ENCODE results near the gene C17orf75. TPM values are rescaled to one million over a fixed set of nuclear protein-coding genes. Genes with fewer than 3 reads are reported as not detected.

C17orf75 gene
- total RNA-seq, 2 donors from 2014 or later = 6.2 to 7.6 TPM

DNA sequence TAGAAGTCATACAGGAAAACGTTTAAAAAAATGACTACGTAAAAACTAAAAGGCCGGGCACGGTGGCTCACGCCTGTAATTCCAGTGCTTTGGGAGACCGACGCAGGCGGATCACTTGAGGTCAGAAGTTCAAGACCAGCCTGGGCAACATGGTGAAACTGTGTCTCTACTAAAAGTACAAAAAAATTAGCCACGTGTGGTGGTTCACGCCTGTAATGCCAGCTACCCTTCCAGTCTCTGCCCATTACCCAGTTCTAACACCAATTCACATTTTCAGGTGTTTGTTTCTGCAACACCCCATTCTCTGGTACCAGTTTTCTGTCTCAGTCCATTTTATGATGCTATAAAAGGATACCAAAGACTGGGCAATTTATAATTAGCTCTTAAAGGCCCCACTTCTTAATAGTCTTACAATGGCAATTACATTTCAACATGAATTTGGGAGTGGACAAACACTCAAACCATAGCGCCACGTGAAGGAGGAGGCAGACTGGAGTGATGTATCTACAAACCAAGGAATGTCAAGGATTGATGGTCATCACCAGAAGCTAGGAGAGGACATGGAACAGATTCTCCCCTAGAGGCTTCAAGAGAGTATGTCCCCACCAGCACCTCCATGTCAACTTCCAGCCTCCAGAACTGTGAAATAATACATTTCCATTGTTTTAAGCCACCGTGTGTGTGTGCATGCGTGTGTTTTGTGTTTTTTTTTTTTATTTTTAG is 791 bp upstream of the C17orf75 start:
- DNase-seq (ENCODE audit: low spot score) = no peak

DNA sequence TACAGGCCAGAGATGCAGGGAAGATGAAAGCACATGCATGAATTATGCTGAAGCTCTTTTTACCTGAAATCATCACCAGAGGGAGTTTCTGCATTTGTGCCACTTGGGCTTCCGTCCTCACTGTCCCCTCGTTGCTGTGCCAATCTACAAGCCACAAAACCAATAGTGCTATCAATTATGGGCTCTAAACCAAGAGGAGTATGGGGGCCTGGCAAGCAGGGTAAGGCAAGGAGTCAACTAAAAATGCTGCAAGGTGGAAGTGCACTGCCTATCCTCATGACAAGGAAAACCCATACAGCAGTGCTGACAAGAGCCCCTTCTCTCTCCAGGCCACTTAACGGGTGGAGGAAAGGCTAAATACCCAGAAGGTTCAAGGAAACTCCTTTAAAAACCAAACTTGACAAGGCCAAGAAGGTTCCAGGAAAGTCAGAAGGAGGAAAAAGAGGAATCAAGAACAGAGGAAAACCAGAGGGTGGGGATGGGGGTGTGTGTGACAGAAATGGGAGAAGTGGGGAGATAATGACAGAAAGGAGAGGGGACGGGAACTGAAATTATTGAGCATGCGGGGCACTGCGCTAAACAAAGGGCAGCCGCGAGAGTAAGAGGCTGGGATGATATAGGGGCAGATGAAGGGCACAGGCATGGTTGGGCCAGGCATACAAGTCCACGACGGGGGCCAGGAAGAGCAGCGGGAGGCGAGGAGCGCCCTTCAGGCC is 674 bp downstream of the C17orf75 start:
- no peak for ATAC-seq (ENCODE audit: insufficient number of reproducible peaks, low FRiP score, low read depth)

More for the DNA sequence above, 791 bp upstream of the C17orf75 start:
- Histone ChIP-seq H3K27ac (peak overlapping the region; percentile 73 to 82), H3K9me3 (no peaks in the 10 kb centered on the region), H3K36me3 (peaks cover 3% of the 10 kb centered on the region), H3K4me3 (peak overlapping the region; percentile 88), H3K27me3 (replicated peaks; ENCODE audit: insufficient read depth) (no peaks in the 10 kb centered on the region), H3K4me1 (ENCODE audit: control insufficient read depth in 1 of 2, low read depth in 2 of 2) (peaks cover 12 to 20% of the 10 kb centered on the region in 2 donors)
- TF ChIP-seq, protein P1, sequence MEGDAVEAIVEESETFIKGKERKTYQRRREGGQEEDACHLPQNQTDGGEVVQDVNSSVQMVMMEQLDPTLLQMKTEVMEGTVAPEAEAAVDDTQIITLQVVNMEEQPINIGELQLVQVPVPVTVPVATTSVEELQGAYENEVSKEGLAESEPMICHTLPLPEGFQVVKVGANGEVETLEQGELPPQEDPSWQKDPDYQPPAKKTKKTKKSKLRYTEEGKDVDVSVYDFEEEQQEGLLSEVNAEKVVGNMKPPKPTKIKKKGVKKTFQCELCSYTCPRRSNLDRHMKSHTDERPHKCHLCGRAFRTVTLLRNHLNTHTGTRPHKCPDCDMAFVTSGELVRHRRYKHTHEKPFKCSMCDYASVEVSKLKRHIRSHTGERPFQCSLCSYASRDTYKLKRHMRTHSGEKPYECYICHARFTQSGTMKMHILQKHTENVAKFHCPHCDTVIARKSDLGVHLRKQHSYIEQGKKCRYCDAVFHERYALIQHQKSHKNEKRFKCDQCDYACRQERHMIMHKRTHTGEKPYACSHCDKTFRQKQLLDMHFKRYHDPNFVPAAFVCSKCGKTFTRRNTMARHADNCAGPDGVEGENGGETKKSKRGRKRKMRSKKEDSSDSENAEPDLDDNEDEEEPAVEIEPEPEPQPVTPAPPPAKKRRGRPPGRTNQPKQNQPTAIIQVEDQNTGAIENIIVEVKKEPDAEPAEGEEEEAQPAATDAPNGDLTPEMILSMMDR (IDR thresholded peaks at IDR 0.05) = no peak
- no peak for ATAC-seq (ENCODE audit: insufficient number of reproducible peaks, low FRiP score, low read depth)

DNA sequence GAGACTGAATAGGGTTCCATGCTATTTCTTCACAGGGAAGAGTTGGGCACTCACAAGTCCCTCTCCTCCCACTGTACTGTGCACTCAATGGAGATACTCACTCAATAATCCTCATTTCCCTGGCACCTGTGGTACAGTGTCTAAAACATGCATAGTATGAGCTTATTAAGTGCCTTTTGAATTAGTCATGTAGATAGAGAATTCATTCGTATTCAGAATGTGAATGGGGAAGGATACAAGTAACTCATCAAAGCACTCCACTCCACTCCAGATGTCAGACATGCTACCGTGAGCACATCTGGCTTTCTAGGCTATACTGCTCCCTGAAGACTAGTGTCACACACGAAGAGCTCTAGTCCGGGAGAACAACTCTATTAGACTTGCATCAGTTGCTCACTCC is 6.3 kb downstream of the C17orf75 start:
- ATAC-seq (ENCODE audit: insufficient number of reproducible peaks, low FRiP score, low read depth) = no peak
- Histone ChIP-seq H3K9me3 (no peaks in the 10 kb centered on the region), H3K4me1 (ENCODE audit: control insufficient read depth in 1 of 2, low read depth in 2 of 2) (peaks cover 0 to 1% of the 10 kb centered on the region in 2 donors), H3K27me3 (replicated peaks; ENCODE audit: insufficient read depth) (no peaks in the 10 kb centered on the region), H3K4me3 (no peak overlapping the region), H3K36me3 (peaks cover 22% of the 10 kb centered on the region), H3K27ac (no peak overlapping the region)
- TF ChIP-seq, protein P1 (IDR thresholded peaks at IDR 0.05) = no peak
- no peak for DNase-seq (ENCODE audit: low spot score)

More for the DNA sequence above, 674 bp downstream of the C17orf75 start:
- TF ChIP-seq, protein P1 (IDR thresholded peaks at IDR 0.05) = no peak
- no peaks in the 10 kb centered on the region for H3K27me3 ChIP-seq (replicated peaks; ENCODE audit: insufficient read depth)
- DNase-seq (ENCODE audit: low spot score) = no peak
- peaks cover 12 to 20% of the 10 kb centered on the region in 2 donors for H3K4me1 ChIP-seq (ENCODE audit: control insufficient read depth in 1 of 2, low read depth in 2 of 2)
- H3K9me3 ChIP-seq = no peaks in the 10 kb centered on the region
- peak overlapping the region; percentile 88 for H3K4me3 ChIP-seq
- H3K27ac ChIP-seq = peak overlapping the region; percentile 55 to 82
- H3K36me3 ChIP-seq = peaks cover 6% of the 10 kb centered on the region

DNA sequence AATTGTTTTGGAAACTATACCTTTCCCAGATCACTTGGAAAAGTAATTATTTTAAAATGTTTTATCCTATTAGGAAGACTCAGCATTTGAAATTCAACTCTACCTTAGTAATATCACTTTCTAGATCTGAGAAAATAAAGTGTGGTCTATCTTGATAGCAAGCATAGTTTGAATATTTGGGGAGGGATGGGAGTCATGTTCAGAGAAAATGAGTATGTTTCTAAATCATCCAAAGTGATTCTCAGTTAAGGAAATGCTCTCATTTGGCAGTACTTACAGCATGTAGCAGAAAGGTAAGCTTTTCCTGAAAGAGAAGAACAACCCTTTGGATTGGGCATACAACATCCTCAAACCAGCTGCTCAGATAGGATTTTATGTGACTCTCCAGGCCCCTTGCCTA is 6.9 kb downstream of the C17orf75 start:
- H3K4me1 ChIP-seq (ENCODE audit: control insufficient read depth in 1 of 2, low read depth in 2 of 2) = no peaks in the 10 kb centered on the region
- ATAC-seq (ENCODE audit: insufficient number of reproducible peaks, low FRiP score, low read depth) = no peak
- H3K27ac ChIP-seq = no peak overlapping the region
- TF ChIP-seq, protein P1 (IDR thresholded peaks at IDR 0.05) = no peak
- H3K36me3 ChIP-seq = peaks cover 22% of the 10 kb centered on the region
- H3K4me3 ChIP-seq = no peak overlapping the region
- no peaks in the 10 kb centered on the region for H3K27me3 ChIP-seq (replicated peaks; ENCODE audit: insufficient read depth)
- H3K9me3 ChIP-seq = no peaks in the 10 kb centered on the region
- no peak for DNase-seq (ENCODE audit: low spot score)

DNA sequence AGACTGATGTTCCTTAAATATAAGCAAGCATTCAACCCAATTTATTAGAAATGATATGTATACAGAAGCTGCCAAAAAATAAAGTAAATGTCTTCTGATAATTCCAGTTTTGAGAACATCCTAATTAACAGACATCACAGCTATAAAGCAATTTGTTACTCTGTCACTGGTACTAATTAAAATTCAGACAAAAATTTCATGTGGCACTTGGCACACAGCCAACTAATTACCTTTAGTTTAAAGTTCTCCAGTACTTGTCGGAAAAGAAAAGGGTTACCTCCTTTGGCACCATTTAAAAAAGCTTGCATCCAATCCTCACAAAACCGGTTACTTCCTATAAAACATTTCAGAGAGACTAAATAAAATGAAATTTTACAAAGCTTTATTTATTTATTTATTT is 8.8 kb downstream of the C17orf75 start:
- Histone ChIP-seq H3K9me3 (no peaks in the 10 kb centered on the region), H3K36me3 (peaks cover 22% of the 10 kb centered on the region), H3K4me1 (ENCODE audit: control insufficient read depth in 1 of 2, low read depth in 2 of 2) (no peaks in the 10 kb centered on the region), H3K4me3 (no peak overlapping the region), H3K27ac (no peak overlapping the region), H3K27me3 (replicated peaks; ENCODE audit: insufficient read depth) (no peaks in the 10 kb centered on the region)
- TF ChIP-seq, protein P1 (IDR thresholded peaks at IDR 0.05) = no peak
- ATAC-seq (ENCODE audit: insufficient number of reproducible peaks, low FRiP score, low read depth) (no peak), DNase-seq (ENCODE audit: low spot score) (no peak)
